ENCODE measurements around the gene AHDC1. TPM values are rescaled to one million over a fixed set of nuclear protein-coding genes. Genes with fewer than 3 reads are reported as not detected.
"Not testable (repeated sequence)": the region's sequence is repeated elsewhere in the genome, so short reads cannot be mapped to it uniquely, and the experiment has no call there.

The AHDC1 gene
- total RNA-seq, 3 donors from 2014 or later = 13.7 to 58.6 (median 18.7) TPM

GRCh38 chr1:27621051-27621920 is 17.3 kb upstream of the AHDC1 start:
- no peak for TF ChIP-seq CTCF (IDR thresholded peaks at IDR 0.05)
- Histone ChIP-seq H3K9me3 (no peaks in the 10 kb centered on the region), H3K4me3 (no peak overlapping the region), H3K4me1 (ENCODE audit: low read depth) (no peaks in the 10 kb centered on the region), H3K36me3 (ENCODE audit: low read depth) (no peaks in the 10 kb centered on the region)
- ATAC-seq (no peak), DNase-seq (no peak)
- intact Hi-C loops (cut with DNase I, micrococcal nuclease) = no loop called here

DNA sequence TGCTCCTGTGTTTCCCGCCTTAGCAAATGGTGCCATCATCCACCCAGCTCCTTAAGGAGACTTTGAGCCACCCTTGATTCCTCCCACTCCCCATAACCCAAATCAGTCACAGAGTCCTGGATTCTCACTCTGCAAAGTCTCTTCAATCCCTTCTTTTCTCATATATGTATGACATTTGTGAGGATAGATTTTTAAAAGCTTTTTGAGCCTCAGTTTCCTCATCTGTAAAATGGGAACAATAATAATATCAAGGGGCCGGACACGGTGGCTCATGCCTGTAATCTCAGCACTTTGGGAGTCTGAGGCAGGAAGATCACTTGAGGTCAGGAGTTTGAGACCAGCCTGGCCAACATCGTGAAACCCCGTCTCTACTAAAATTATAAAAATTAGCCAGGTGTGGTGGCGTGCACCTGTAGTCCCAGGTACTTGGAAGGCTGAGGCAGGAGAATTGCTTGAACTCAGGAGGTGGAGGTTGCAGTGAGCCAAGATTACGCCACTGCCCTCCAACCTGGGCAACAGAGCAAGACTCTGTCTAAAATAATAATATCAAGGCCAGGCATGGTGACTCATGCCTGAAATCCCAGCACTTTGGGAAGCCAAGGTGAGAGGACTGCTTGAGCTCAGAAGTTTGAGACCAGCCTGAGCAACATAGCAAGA is 16.0 kb upstream of the AHDC1 start:
- H3K4me1 ChIP-seq (ENCODE audit: low read depth); intact Hi-C loops (cut with DNase I, micrococcal nuclease); DNase-seq; H3K36me3 ChIP-seq (ENCODE audit: low read depth); H3K4me3 ChIP-seq; H3K9me3 ChIP-seq; ATAC-seq: not testable (repeated sequence)

DNA sequence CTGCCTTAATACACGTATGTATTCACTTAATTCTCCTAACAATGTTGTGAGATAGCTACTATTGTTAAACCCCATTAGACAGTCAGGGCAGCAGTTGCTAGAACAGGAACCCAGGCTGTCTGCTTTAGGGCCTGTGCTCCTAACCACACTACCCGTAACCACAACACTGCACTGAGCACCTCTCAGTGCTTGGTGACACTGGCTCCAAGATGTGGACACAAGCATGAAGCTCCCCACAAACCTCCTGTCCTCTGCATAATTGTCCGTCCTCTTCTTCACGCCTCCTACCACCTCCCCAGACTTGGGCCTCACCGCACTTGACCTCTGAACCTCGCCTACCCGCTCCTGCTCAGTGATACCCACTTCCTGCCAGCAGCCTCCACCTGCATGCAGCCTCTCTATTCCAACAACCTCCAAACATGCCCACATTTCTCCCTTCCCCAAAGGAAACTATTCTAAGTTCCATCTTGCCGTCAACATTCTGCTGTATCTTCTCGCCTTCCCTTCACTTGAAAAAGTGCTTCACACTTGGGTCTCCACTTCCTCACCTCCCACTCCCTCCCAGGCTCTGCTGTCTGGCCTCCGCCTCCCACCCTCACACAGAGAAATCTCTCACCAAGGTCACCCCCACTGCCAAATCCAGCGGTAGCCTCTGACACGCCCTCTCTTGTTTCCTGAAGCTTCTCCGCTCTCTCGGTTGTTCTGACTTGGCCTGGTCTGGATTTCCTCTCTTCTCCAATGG is 14.6 kb upstream of the AHDC1 start:
- DNase-seq = no peak
- no peaks in the 10 kb centered on the region for H3K9me3 ChIP-seq
- H3K4me3 ChIP-seq = no peak overlapping the region
- intact Hi-C loops (cut with DNase I, micrococcal nuclease) = no loop called here
- H3K36me3 ChIP-seq (ENCODE audit: low read depth) = no peaks in the 10 kb centered on the region
- TF ChIP-seq CTCF (IDR thresholded peaks at IDR 0.05) = no peak
- ATAC-seq = peak; percentile 69
- H3K4me1 ChIP-seq (ENCODE audit: low read depth) = no peaks in the 10 kb centered on the region

- Histone ChIP-seq H3K9me3 (no peaks in the 10 kb centered on the region), H3K4me3 (no peak overlapping the region), H3K4me1 (ENCODE audit: low read depth) (no peaks in the 10 kb centered on the region), H3K36me3 (ENCODE audit: low read depth) (no peaks in the 10 kb centered on the region)
- no peak for TF ChIP-seq CTCF (IDR thresholded peaks at IDR 0.05)
- intact Hi-C loops (cut with DNase I, micrococcal nuclease) = no loop called here
- DNase-seq = no peak
- no peak for ATAC-seq
These were observed 13.5 kb upstream of the AHDC1 start for GRCh38 chr1:27617420-27617819.

- DNase-seq = peak in 1 of 3 donors; percentile 9
These were observed 12.5 kb upstream of the AHDC1 start for GRCh38 chr1:27616441-27616840.

More at GRCh38 chr1:27616441-27616840, 12.5 kb upstream of the AHDC1 start:
- ATAC-seq = no peak
- no peaks in the 10 kb centered on the region for H3K36me3 ChIP-seq (ENCODE audit: low read depth)
- no peak overlapping the region for H3K4me3 ChIP-seq
- H3K9me3 ChIP-seq = no peaks in the 10 kb centered on the region
- TF ChIP-seq CTCF (IDR thresholded peaks at IDR 0.05) = no peak
- intact Hi-C loops (cut with DNase I, micrococcal nuclease) = no loop called here
- H3K4me1 ChIP-seq (ENCODE audit: low read depth) = no peaks in the 10 kb centered on the region
